Heart right ventricle (tissue), 16 donors: ENCODE results near the gene RAB14. TPM values are rescaled to one million over a fixed set of nuclear protein-coding genes. Genes with fewer than 3 reads are reported as not detected.

Experiments
- ATAC-seq, 8 donors: fragments of 200-7000 bp; cut with Tn5 transposase; one replicate each; pipeline ENCODE4 v1.9.1; 2020; ENCODE audit warnings: mild to moderate bottlenecking in 8 of 8, moderate library complexity in 8 of 8, moderate number of reproducible peaks in 1 of 8
- DNase-seq, 2 donors: peaks; one replicate each; pipeline ENCODE4 v3.0.0-alpha.2; 2020
- H3K27ac ChIP-seq, 10 donors: fragments of 200-600 bp; sonication (generic) in 2 of 10; one replicate each; pipeline versions ENCODE4 v1.5.0 to v1.8.0; 2020 to 2022; ENCODE audit warnings: mild to moderate bottlenecking in 3 of 10
- H3K27me3 ChIP-seq, 7 donors: fragments of 200-600 bp; one replicate each; pipeline ENCODE4 v1.8.0; 2021 to 2022; ENCODE audit warnings: mild to moderate bottlenecking in 2 of 7
- H3K36me3 ChIP-seq, 9 donors: fragments of 200-600 bp; sonication (generic) in 1 of 9; one replicate each; pipeline versions ENCODE4 v1.5.0 to v1.8.0; 2020 to 2022; ENCODE audit warnings: mild to moderate bottlenecking in 2 of 9
- H3K4me1 ChIP-seq, 9 donors: fragments of 200-600 bp; sonication (generic) in 1 of 9; one replicate each; pipeline versions ENCODE4 v1.5.0 to v1.8.0; 2020 to 2022; ENCODE audit warnings: mild to moderate bottlenecking in 4 of 9
- H3K4me3 ChIP-seq, 10 donors: fragments of 200-600 bp; sonication (generic) in 2 of 10; one replicate each; pipeline versions ENCODE4 v1.5.0 to v1.8.0; 2020 to 2022; ENCODE audit warnings: mild to moderate bottlenecking in 7 of 10, moderate library complexity in 2 of 10
- H3K9me3 ChIP-seq, 11 donors: fragments of 200-600 bp in 10 of 11; sonication (generic) in 2 of 11; one replicate each; pipeline versions ENCODE4 v1.5.0 to v1.8.0; 2013 to 2022; ENCODE audit warnings: mild to moderate bottlenecking in 2 of 11, control low read depth in 1 of 11, moderate library complexity in 1 of 11
- WGBS, 2 donors: extraction: QIAGEN DNeasy Blood & Tissue Kit; methylation state at CpG; one replicate each; pipeline ENCODE4 v1.1.7; 2013; ENCODE audit warnings: inconsistent platforms in 1 of 2; 5-methylcytosine and 5-hydroxymethylcytosine counted together
- intact Hi-C, 10 donors: fragments of 100-400 bp; cut with DNase I; formaldehyde crosslinking; loops; one replicate each; pipeline versions ENCODE4 v1.11.1 to v1.14.2; 2022
- long read RNA-seq, 3 donors: library from polyadenylated mRNA; unstranded; transcript quantifications; one replicate each; pipeline ENCODE4 v2.0.0, GENCODE V29; 2020 to 2021
- polyA plus RNA-seq, 2 donors: library from polyadenylated mRNA; stranded (reverse); fragments of 200-250 nt; gene quantifications; one replicate each; pipeline ENCODE4 v1.2.3, GENCODE V29; 2013
- total RNA-seq, 10 donors: library from RNA; stranded (reverse); fragmentation: NEBNext Ultra II Directional in 3 of 10; extraction: Animal tissue kit (Norgen Biotek cat#: 25700) in 3 of 10; gene quantifications; one replicate each; pipeline versions ENCODE4 v1.2.1 to v1.2.4, GENCODE V29; 2021 to 2023
- TF ChIP-seq, protein P1 (sequence below), 9 donors: fragments of 200-600 bp; sonication (generic) in 2 of 9; IDR thresholded peaks; one replicate each; pipeline versions ENCODE4 v1.5.0 to v1.8.0; 2021 to 2022; ENCODE audit warnings: antibody characterized with exemption in 9 of 9, mild to moderate bottlenecking in 5 of 9, moderate library complexity in 1 of 9
- donor health status: Arrhythmogenic right ventricular cardiomyopathy.
- donor health status: ischemic (EF 13 %, LVEDD 7.1; RV severe dilation, severe dysfunction).
- donor health status: healthy with polysubstance abuse.
- donor health status: DM: no; HTN: yes; CAD: no.
- donor health status: DM: no; HTN: no; CAD: no.
- donor health status: ischemic (EF 25% LVEDD 6.9; RV normal size, moderate dysfunction).
- donor health status: ischemic (EF 25% LVEDD 5.7; RV mildly dilated, moderate dysfunction).
- donor health status: healthy.
- donor health status: DM: yes; HTN: yes; CAD: no.
- donor health status: Ischemic cardiomyopathy.
- donor health status: ischemic (EF 35%, LVEDD 5.7; RV mildly dilated, moderate dysfunction).
- donor health status: nonischemic (EF 11% LVEDD 7.7; RV severe dilation, severe dysfunction).
- donor health status: DM: yes; HTN: yes; CAD: no.
- donor health status: PGD.
- donor health status: ischemic (EF 29% LVEDD 5.4; RV normal size, mild dysfunction).
- donor health status: nonischemic (EF 23%, LVEDD 6.1; RV moderate dilation, normal function).

Gene RAB14
- 10 to 100 TPM; 45.4 to 60.7 (median 52.1) TPM for total RNA-seq
- 10 to 100 TPM; 17.6 to 24.1 TPM for polyA plus RNA-seq
- long read RNA-seq, donor 1, full-length matches to known transcripts: 82 of 96 reads
- long read RNA-seq, donor 1, partial matches to known transcripts: 2 of 96 reads
- long read RNA-seq, donor 1, other reads (novel, unspliced or antisense): 12 of 96 reads
- long read RNA-seq, donor 2, full-length matches to known transcripts: 82 of 90 reads
- long read RNA-seq, donor 2, partial matches to known transcripts: 0 of 90 reads
- long read RNA-seq, donor 2, other reads (novel, unspliced or antisense): 8 of 90 reads
- long read RNA-seq, donor 3, full-length matches to known transcripts: 88 of 106 reads
- long read RNA-seq, donor 3, partial matches to known transcripts: 3 of 106 reads
- long read RNA-seq, donor 3, other reads (novel, unspliced or antisense): 15 of 106 reads

DNA sequence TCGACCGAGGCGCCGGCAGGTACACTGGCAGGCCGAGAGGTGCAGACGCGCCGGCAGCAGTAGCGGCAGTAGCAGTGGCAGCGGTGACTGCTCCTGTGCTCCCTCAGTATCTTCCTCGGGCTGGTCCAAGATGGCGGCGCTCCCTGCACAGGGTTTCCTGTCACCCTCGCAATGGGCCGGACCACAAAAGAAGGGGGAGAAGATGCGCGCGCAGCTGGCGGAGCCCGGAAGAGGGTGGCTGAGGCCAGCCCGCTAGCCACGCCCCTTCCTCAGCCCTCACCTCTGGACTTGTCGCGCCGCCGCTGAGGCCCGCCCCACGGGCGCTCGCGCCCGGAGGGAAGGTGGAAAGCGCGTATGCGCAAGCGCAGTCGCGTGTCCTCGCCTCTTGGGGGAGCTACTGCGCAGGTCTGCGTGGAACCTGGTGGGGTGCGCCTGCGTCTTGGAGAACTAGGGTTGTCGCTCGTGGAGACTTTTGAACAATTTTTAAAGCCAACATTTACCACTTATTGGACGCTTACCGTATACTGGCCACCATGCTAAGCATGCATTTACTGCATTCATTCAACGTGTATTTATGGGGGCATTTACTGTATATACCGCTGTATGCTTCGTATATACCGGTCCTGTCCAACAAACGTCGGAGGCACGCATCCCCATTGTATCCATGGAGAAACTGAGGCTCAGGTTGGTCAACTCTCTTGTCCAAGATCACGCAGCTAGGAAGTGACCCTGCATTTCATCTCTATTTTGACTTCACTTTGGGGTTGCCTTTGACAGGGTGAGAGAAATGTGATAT, at the start of gene RAB14:
RAB14 (minus strand) TSS at position 132 of the 796 bp plus-strand sequence. CDS start 8,457 bp downstream, outside the sequence.
- WGBS, 2 donors: 3% methylated on average over 55 of the region's 55 CpGs

DNA sequence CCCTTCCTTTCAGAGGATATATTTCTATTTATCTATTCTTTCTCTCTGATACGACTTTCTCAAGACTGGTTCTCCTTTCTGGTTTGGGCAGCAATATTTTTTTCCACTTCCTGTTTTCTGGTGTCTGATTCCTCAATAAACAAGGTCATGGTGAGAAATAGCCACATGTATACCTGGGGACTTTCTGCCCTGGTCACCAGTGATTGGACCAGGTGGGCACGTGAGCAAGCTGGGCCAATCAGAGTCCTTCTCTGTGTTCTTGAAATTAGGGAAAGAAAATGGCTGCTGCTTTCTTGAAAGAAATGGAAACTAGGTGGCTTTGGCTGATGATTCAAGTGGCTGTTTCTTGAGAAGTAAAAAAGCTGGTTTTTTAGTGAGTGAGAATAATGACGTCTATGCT, 47.9 kb upstream of the RAB14 start:
- no peak overlapping the region for H3K4me3 ChIP-seq
- no peaks in the 10 kb centered on the region for H3K27me3 ChIP-seq
- DNase-seq: no peak
- intact Hi-C loops: no loop called here
- peaks cover 0 to 3% (median under 1%) of the 10 kb centered on the region in 11 donors for H3K9me3 ChIP-seq
- no peak for ATAC-seq
- 89 to 92% methylated on average over 3 of the region's 3 CpGs for WGBS, 2 donors
- TF ChIP-seq, protein P1, sequence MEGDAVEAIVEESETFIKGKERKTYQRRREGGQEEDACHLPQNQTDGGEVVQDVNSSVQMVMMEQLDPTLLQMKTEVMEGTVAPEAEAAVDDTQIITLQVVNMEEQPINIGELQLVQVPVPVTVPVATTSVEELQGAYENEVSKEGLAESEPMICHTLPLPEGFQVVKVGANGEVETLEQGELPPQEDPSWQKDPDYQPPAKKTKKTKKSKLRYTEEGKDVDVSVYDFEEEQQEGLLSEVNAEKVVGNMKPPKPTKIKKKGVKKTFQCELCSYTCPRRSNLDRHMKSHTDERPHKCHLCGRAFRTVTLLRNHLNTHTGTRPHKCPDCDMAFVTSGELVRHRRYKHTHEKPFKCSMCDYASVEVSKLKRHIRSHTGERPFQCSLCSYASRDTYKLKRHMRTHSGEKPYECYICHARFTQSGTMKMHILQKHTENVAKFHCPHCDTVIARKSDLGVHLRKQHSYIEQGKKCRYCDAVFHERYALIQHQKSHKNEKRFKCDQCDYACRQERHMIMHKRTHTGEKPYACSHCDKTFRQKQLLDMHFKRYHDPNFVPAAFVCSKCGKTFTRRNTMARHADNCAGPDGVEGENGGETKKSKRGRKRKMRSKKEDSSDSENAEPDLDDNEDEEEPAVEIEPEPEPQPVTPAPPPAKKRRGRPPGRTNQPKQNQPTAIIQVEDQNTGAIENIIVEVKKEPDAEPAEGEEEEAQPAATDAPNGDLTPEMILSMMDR (IDR thresholded peaks at IDR 0.05): no peak
- peak overlapping the region in 1 of 10 donors; percentile 36 for H3K27ac ChIP-seq
- no peaks in the 10 kb centered on the region for H3K36me3 ChIP-seq
- peaks cover 0 to 54% (median 0%) of the 10 kb centered on the region in 9 donors for H3K4me1 ChIP-seq

More for the DNA sequence above, at the start of gene RAB14:
- Histone ChIP-seq H3K9me3 (peaks cover 0 to 3% (median 0%) of the 10 kb centered on the region in 11 donors), H3K4me3 (peak within 1 kb of the TSS; percentile 70 to 99 (median 88)), H3K27ac (peak within 1 kb of the TSS; percentile 86 to 98 (median 96)), H3K27me3 (no peaks in the 10 kb centered on the region), H3K4me1 (peaks cover 1 to 44% (median 41%) of the 10 kb centered on the region in 9 donors), H3K36me3 (no peaks in the 10 kb centered on the region)
- TF ChIP-seq, protein P1 (IDR thresholded peaks at IDR 0.05): peak; percentile 28 to 81 (median 73)
- DNase-seq (peak; percentile 100), ATAC-seq (peak; percentile 97 to 99 (median 98))
- intact Hi-C loops: loop anchor here in 1 of 10 donors (5.0 kb wide), 1 partner anchor 75 kb away; no protein-coding TSS in a partner anchor

DNA sequence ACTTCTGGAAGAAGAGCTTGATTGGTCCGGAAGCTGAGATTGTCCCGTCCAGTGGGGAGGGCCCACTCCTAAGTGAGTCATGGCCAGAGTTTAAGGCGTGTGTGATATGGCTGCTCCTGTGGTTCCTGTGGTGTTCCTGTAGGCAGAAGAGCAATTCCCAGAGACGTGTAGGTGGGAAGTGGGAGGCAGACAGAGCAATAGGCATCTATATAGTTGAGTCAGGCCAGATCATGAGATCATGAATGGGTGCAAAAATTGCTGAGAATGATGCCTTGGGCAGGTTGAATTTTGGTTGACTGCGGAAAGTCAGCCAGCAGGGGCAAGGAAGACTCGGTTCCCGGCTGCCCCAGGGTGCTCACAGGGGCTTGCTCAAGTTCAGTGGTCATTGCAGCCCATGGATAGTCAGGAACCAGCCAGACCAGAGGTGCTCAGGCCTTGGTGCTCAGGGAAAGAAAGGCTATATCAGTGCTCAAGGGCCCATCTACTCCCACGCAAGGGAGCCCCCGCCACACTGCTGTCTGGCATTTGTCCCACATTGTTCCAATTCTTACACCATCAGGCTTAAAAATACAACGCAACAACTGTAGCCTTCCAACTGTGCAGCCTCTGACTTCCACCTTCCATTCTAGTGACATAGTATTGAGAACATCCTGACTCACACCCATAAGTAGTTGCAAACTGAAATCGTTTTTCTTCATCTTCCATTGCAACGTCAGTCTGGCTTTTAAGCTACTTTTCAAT, 45.3 kb upstream of the RAB14 start:
- intact Hi-C loops: no loop called here
- H3K27me3 ChIP-seq: no peaks in the 10 kb centered on the region
- TF ChIP-seq, protein P1 (IDR thresholded peaks at IDR 0.05): no peak
- WGBS, 2 donors: 59 to 63% methylated on average over 12 of the region's 12 CpGs
- peak overlapping the region in 3 of 10 donors; percentile 8 to 34 (median 19) for H3K27ac ChIP-seq
- H3K9me3 ChIP-seq: peaks cover 0 to 13% (median 6%) of the 10 kb centered on the region in 11 donors
- peaks cover 0 to 29% (median 0%) of the 10 kb centered on the region in 9 donors for H3K4me1 ChIP-seq
- peak; percentile 33 to 80 (median 59) for ATAC-seq
- H3K4me3 ChIP-seq: no peak overlapping the region
- DNase-seq: peak in 1 of 2 donors; percentile 28
- no peaks in the 10 kb centered on the region for H3K36me3 ChIP-seq
